CD14-positive monocyte (primary cell): ENCODE data around the gene APBB1. TPM values are rescaled to one million over a fixed set of nuclear protein-coding genes. Genes with fewer than 3 reads are reported as not detected.

Experiments used
- DNase-seq, 3 donors: peaks; one replicate each; pipeline ENCODE4 v3.0.0-alpha.2; 2011 to 2022
- H2AFZ ChIP-seq: 2 replicates; pipeline ENCODE4 v1.6.0; 2012; ENCODE audit warnings: mild to moderate bottlenecking, low read depth, low read length, inconsistent platforms; ENCODE audit not compliant: insufficient read depth, poor library complexity, severe bottlenecking
- H3K27ac ChIP-seq, 2 donors: 1 replicate in 1 of 2; 2 replicates in 1 of 2; pipeline ENCODE4 v1.5.1; 2012 to 2013; ENCODE audit warnings: low read length in 2 of 2, control low read depth in 1 of 2, inconsistent platforms in 1 of 2, low read depth in 1 of 2, mild to moderate bottlenecking in 1 of 2
- H3K27me3 ChIP-seq, 2 donors: one replicate each; pipeline versions ENCODE4 v1.6.0 to v1.6.1; 2011 to 2013; ENCODE audit warnings: low read length in 2 of 2; ENCODE audit not compliant: control insufficient read depth in 2 of 2, insufficient read depth in 2 of 2
- H3K36me3 ChIP-seq, 2 donors: replicated peaks in 1 of 2; 1 replicate in 1 of 2; 2 replicates in 1 of 2; pipeline versions ENCODE4 v1.5.1 to v1.6.1; 2012 to 2013; ENCODE audit warnings: low read length in 2 of 2, control low read depth in 1 of 2, inconsistent platforms in 1 of 2, mild to moderate bottlenecking in 1 of 2; ENCODE audit not compliant: insufficient read depth in 2 of 2, control insufficient read depth in 1 of 2
- H3K4me1 ChIP-seq, 2 donors: 1 replicate in 1 of 2; 2 replicates in 1 of 2; pipeline versions ENCODE4 v1.5.1 to v1.6.1; 2012 to 2013; ENCODE audit warnings: low read length in 2 of 2, control low read depth in 1 of 2, inconsistent platforms in 1 of 2, mild to moderate bottlenecking in 1 of 2, moderate library complexity in 1 of 2; ENCODE audit not compliant: insufficient read depth in 2 of 2, control insufficient read depth in 1 of 2
- H3K4me2 ChIP-seq: replicated peaks from 2 replicates; pipeline ENCODE3; 2012; ENCODE audit warnings: low read length, moderate library complexity, mild to moderate bottlenecking; ENCODE audit not compliant: poor library complexity, severe bottlenecking; ENCODE audit errors: extremely low read depth
- H3K4me3 ChIP-seq, 3 experiments: fragments of 200-600 bp in 1 of 3; sonication (generic) in 1 of 3; replicated peaks in 1 of 3; 1 replicate in 2 of 3; 2 replicates in 1 of 3; pipeline ENCODE4 v1.5.1; 2011 to 2013; ENCODE audit warnings: low read length in 3 of 3, mild to moderate bottlenecking in 3 of 3, control low read depth in 2 of 3, low read depth in 2 of 3, inconsistent platforms in 1 of 3, moderate library complexity in 1 of 3
- H3K79me2 ChIP-seq: 2 replicates; pipeline ENCODE4 v1.6.0; 2012; ENCODE audit warnings: mild to moderate bottlenecking, control low read depth, inconsistent platforms, low read length, moderate library complexity; ENCODE audit not compliant: insufficient read depth
- H3K9ac ChIP-seq: 2 replicates; pipeline ENCODE4 v1.6.0; 2017; ENCODE audit warnings: low read length, mild to moderate bottlenecking; ENCODE audit not compliant: insufficient read depth, poor library complexity, severe bottlenecking
- H3K9me3 ChIP-seq, 2 donors: replicated peaks in 1 of 2; 1 replicate in 1 of 2; 2 replicates in 1 of 2; pipeline versions ENCODE4 v1.5.1 to v1.6.1; 2012 to 2013; ENCODE audit warnings: low read length in 2 of 2, control low read depth in 1 of 2; ENCODE audit not compliant: control insufficient read depth in 1 of 2, insufficient read depth in 1 of 2
- H4K20me1 ChIP-seq: 2 replicates; pipeline ENCODE4 v1.6.0; 2012; ENCODE audit warnings: mild to moderate bottlenecking, low read length, control low read depth, moderate library complexity; ENCODE audit not compliant: insufficient read depth
- H3K27ac Mint-ChIP-seq, 7 donors: one replicate each; pipeline ENCODE4 v1.8.0; 2020; ENCODE audit warnings: mild to moderate bottlenecking in 7 of 7, mixed read lengths in 7 of 7, moderate library complexity in 6 of 7, inconsistent platforms in 2 of 7
- H3K27me3 Mint-ChIP-seq, 3 donors: one replicate each; pipeline ENCODE4 v1.8.0; 2021 to 2022; ENCODE audit warnings: low read depth in 3 of 3, mild to moderate bottlenecking in 3 of 3, mixed read lengths in 3 of 3, moderate library complexity in 3 of 3, inconsistent platforms in 1 of 3
- H3K36me3 Mint-ChIP-seq, 2 donors: one replicate each; pipeline ENCODE4 v1.8.0; 2020; ENCODE audit warnings: mixed read lengths in 2 of 2, inconsistent platforms in 1 of 2, mild to moderate bottlenecking in 1 of 2
- H3K4me1 Mint-ChIP-seq: one replicate; pipeline ENCODE4 v1.8.0; 2020; ENCODE audit warnings: mild to moderate bottlenecking, mixed read lengths
- H3K4me3 Mint-ChIP-seq, 2 donors: one replicate each; pipeline ENCODE4 v1.8.0; 2020; ENCODE audit warnings: mild to moderate bottlenecking in 2 of 2, mixed read lengths in 2 of 2, moderate library complexity in 1 of 2
- H3K9me3 Mint-ChIP-seq, 7 donors: one replicate each; pipeline ENCODE4 v1.8.0; 2020 to 2022; ENCODE audit warnings: mixed read lengths in 7 of 7, mild to moderate bottlenecking in 6 of 7, moderate library complexity in 6 of 7, inconsistent platforms in 2 of 7
- WGBS: methylation state at CpG from one replicate; pipeline ENCODE4 v1.1.5; 2013; ENCODE audit warnings: missing lambda C conversion rate; ENCODE audit not compliant: insufficient coverage; 5-methylcytosine and 5-hydroxymethylcytosine counted together
- intact Hi-C, 2 donors: fragments of 100-400 bp; cut with micrococcal nuclease; formaldehyde crosslinking; loops; one replicate each; pipeline versions ENCODE4 v1.15.0 to v1.15.1; 2023
- polyA plus RNA-seq, 3 donors: library from polyadenylated mRNA; depleted of rRNA in 1 of 3; unstranded in 2 of 3; stranded (reverse) in 1 of 3; fragments of 300-500 nt in 2 of 3; fragments of >200 nt in 1 of 3; fragmentation: Illumina TruSeq in 2 of 3; gene quantifications; 1 replicate in 2 of 3; 2 replicates in 1 of 3; pipeline ENCODE4 v1.2.3, GENCODE V29; 2012 to 2021
- TF ChIP-seq, protein P1 (sequence below): fragments of 200-600 bp; IDR thresholded peaks from one replicate; pipeline ENCODE4 v1.8.0; 2022; ENCODE audit warnings: antibody characterized with exemption, mild to moderate bottlenecking

APBB1 gene
- polyA plus RNA-seq, 3 donors = 0.85 to 2.5 (median 2.4) TPM

DNA sequence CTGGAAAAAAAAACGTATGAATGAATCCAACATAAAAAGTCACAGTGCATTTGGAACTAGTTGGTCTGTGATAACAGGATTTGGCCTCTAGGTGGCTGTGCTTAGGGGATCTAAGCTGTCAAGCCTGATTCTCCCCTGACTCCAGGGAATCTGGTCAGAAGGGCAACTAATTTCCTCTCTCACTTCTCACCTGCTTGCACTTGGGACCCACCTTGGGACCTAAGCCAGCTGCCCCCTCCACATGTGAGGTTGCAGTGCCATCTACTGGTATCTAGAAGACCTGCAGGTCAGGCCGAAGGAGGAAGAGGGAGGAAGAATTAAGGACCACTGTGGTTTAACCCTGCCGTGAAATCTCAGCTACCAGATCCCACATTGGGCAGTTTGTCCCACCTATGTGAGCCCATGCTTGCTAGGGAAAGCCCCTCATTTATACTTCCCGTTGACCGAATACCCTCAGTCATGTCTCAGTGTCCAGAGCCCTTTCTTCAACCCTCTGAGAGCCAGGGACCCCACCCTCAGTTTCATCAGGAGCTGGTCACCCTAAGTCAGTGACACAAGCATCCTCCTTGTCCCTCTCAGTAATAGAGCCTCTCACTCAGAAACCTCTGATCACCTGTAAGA lies 65.4 kb downstream of the APBB1 start:
- H4K20me1 ChIP-seq = no peaks in the 10 kb centered on the region
- peak; percentile 35 to 56 (median 50) for DNase-seq
- no peaks in the 10 kb centered on the region for H3K9me3 Mint-ChIP-seq
- H3K27ac ChIP-seq = no peak overlapping the region
- 0% methylated on average over 2 of the region's 5 CpGs for WGBS
- no peak overlapping the region for H3K4me2 ChIP-seq
- H3K4me1 Mint-ChIP-seq = no peaks in the 10 kb centered on the region
- peaks cover 2 to 9% (median 6%) of the 10 kb centered on the region in 3 donors for H3K27me3 Mint-ChIP-seq
- peak overlapping the region in 1 of 7 donors; percentile 81 for H3K27ac Mint-ChIP-seq
- no peaks in the 10 kb centered on the region for H3K36me3 Mint-ChIP-seq
- no peak overlapping the region for H2AFZ ChIP-seq
- no peaks in the 10 kb centered on the region for H3K4me1 ChIP-seq
- no peaks in the 10 kb centered on the region for H3K79me2 ChIP-seq
- H3K27me3 ChIP-seq = no peaks in the 10 kb centered on the region
- no peak overlapping the region for H3K4me3 Mint-ChIP-seq
- TF ChIP-seq, protein P1, sequence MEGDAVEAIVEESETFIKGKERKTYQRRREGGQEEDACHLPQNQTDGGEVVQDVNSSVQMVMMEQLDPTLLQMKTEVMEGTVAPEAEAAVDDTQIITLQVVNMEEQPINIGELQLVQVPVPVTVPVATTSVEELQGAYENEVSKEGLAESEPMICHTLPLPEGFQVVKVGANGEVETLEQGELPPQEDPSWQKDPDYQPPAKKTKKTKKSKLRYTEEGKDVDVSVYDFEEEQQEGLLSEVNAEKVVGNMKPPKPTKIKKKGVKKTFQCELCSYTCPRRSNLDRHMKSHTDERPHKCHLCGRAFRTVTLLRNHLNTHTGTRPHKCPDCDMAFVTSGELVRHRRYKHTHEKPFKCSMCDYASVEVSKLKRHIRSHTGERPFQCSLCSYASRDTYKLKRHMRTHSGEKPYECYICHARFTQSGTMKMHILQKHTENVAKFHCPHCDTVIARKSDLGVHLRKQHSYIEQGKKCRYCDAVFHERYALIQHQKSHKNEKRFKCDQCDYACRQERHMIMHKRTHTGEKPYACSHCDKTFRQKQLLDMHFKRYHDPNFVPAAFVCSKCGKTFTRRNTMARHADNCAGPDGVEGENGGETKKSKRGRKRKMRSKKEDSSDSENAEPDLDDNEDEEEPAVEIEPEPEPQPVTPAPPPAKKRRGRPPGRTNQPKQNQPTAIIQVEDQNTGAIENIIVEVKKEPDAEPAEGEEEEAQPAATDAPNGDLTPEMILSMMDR = peak; percentile 98
- H3K9me3 ChIP-seq = no peaks in the 10 kb centered on the region
- H3K9ac ChIP-seq = no peak overlapping the region
- H3K4me3 ChIP-seq = no peak overlapping the region
- intact Hi-C loops = no loop called here
- H3K36me3 ChIP-seq = no peaks in the 10 kb centered on the region

DNA sequence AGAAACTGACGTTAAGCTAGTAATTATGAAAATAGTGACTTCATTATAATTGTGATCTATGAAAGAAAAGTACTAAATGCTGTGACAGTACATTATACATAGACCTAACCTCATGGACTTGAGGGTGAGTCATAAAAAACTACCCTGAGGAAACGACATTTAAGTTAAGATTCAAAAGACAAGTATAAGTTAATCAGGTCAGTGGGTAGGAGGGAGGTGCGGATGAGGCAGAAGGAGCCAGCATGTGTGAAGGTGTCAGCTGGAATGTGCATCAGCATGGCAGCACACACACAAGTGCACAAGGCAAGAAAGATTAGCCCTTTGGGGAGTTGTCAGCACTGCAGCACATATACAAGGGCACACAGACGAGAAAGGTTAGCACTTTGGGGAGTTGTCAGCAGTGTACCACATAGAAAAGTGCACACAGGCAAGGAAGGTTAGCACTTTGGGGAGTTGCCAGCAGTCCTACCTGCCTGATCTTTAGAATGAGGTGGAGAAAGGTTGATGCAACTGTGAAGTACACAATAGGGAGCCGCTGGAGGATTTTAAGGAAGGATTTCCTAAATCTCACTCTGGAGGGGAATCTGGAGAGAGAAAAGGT lies 67.0 kb downstream of the APBB1 start:
- H3K9ac ChIP-seq = no peak overlapping the region
- 90% methylated on average over 3 of the region's 5 CpGs for WGBS
- no peaks in the 10 kb centered on the region for H3K9me3 Mint-ChIP-seq
- no peak overlapping the region for H3K4me2 ChIP-seq
- intact Hi-C loops = no loop called here
- H3K36me3 ChIP-seq = no peaks in the 10 kb centered on the region
- H4K20me1 ChIP-seq = no peaks in the 10 kb centered on the region
- peaks cover 2 to 9% (median 6%) of the 10 kb centered on the region in 3 donors for H3K27me3 Mint-ChIP-seq
- no peaks in the 10 kb centered on the region for H3K9me3 ChIP-seq
- H3K79me2 ChIP-seq = no peaks in the 10 kb centered on the region
- no peak overlapping the region for H3K4me3 ChIP-seq
- no peak for DNase-seq
- no peak overlapping the region for H3K27ac ChIP-seq
- H3K4me1 Mint-ChIP-seq = no peaks in the 10 kb centered on the region
- H2AFZ ChIP-seq = no peak overlapping the region
- peak overlapping the region in 1 of 7 donors; percentile 26 for H3K27ac Mint-ChIP-seq
- no peaks in the 10 kb centered on the region for H3K36me3 Mint-ChIP-seq
- H3K4me3 Mint-ChIP-seq = no peak overlapping the region
- H3K27me3 ChIP-seq = no peaks in the 10 kb centered on the region
- no peaks in the 10 kb centered on the region for H3K4me1 ChIP-seq
- TF ChIP-seq, protein P1 = no peak
